OCI-LY3 (cell line): ENCODE results near the gene FAM219A.

Experiments used
- H2AFZ ChIP-seq: fragments of 200-600, 300-600 bp; shearing (Covaris generic); 2 replicates; pipeline ENCODE4 v1.6.0; 2014; ENCODE audit warnings: antibody characterized with exemption, low read depth, low read length
- H3K27ac ChIP-seq: fragments of 200-600, 300-600 bp; sonication (generic); 2 replicates; pipeline ENCODE4 v1.5.1; 2014; ENCODE audit warnings: mild to moderate bottlenecking, low read length, moderate library complexity, mixed read lengths
- H3K27me3 ChIP-seq: fragments of 200-600, 300-600 bp; sonication (generic); 2 replicates; pipeline ENCODE4 v1.6.1; 2014; ENCODE audit warnings: low read depth, low read length, mixed read lengths
- H3K36me3 ChIP-seq: fragments of 200-600, 300-600 bp; sonication (generic); replicated peaks from 2 replicates; pipeline ENCODE3; 2014; ENCODE audit warnings: low read depth, low read length, mixed read lengths
- H3K4me1 ChIP-seq: fragments of 300-600, 200-600 bp; sonication (generic); 2 replicates; pipeline ENCODE4 v1.6.1; 2014; ENCODE audit warnings: low read length, mixed read lengths
- H3K4me2 ChIP-seq: fragments of 200-600, 300-600 bp; sonication (generic); 2 replicates; pipeline ENCODE4 v1.6.1; 2014; ENCODE audit warnings: low read length, mixed read lengths
- H3K4me3 ChIP-seq: fragments of 300-600, 200-600 bp; sonication (generic); 2 replicates; pipeline ENCODE4 v1.5.1; 2014; ENCODE audit warnings: antibody characterized with exemption, mild to moderate bottlenecking, low read length, moderate library complexity
- H3K79me2 ChIP-seq: fragments of 300-600, 200-600 bp; shearing (Covaris generic); 2 replicates; pipeline ENCODE4 v1.6.1; 2014; ENCODE audit warnings: mild to moderate bottlenecking, low read length, mixed read lengths
- H3K9ac ChIP-seq: fragments of 300-600, 200-600 bp; shearing (Covaris generic); 2 replicates; pipeline ENCODE4 v1.6.0; 2014; ENCODE audit warnings: mild to moderate bottlenecking, low read length, moderate library complexity
- H3K9me3 ChIP-seq: fragments of 200-600, 300-600 bp; shearing (Covaris generic); 2 replicates; pipeline ENCODE4 v1.6.1; 2014; ENCODE audit warnings: low read length, mixed read lengths; ENCODE audit not compliant: insufficient read depth
- H4K20me1 ChIP-seq: fragments of 200-600, 300-600 bp; sonication (generic); 2 replicates; pipeline ENCODE4 v1.6.1; 2016; ENCODE audit warnings: low read length, mixed read lengths; ENCODE audit not compliant: insufficient read depth
- EZH2phosphoT487 ChIP-seq: fragments of 200-600 bp; shearing (Covaris generic); IDR thresholded peaks from 2 replicates; pipeline ENCODE4 v1.6.1; 2018; ENCODE audit warnings: antibody characterized with exemption, mixed run types, low read depth
- TF ChIP-seq, protein P1 (sequence below): fragments of 200-600, 300-600 bp; sonication (generic); IDR thresholded peaks from 2 replicates; pipeline ENCODE4 v1.5.1; 2014; ENCODE audit warnings: antibody characterized with exemption, low read length, low read depth

FAM219A gene

DNA sequence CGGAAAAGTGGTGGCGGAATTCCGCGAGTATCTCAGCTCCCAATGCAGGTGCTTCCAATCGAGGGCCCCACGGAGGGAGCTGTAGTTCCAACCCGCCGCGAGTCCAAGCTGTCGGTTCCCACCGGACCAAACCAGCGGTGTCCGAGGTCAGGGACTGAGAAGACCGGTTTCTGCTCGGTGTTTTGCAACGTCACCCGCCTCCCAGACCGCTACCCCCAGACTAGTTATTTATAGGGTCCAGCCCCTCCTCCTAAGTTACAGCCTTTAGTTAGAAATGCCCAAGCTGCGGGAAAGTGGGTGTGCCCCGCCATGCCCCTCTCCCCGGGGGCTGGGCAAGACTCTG lies 81.0 kb downstream of the FAM219A start:
- H2AFZ ChIP-seq = peak overlapping the region; percentile 89
- H3K27ac ChIP-seq = no peak overlapping the region
- peaks cover 7% of the 10 kb centered on the region for H3K27me3 ChIP-seq
- peaks cover 18% of the 10 kb centered on the region for H3K4me1 ChIP-seq
- H3K9ac ChIP-seq = peak overlapping the region; percentile 41
- peak overlapping the region; percentile 90 for H3K4me3 ChIP-seq
- no peak for TF ChIP-seq EZH2phosphoT487
- TF ChIP-seq, protein P1, sequence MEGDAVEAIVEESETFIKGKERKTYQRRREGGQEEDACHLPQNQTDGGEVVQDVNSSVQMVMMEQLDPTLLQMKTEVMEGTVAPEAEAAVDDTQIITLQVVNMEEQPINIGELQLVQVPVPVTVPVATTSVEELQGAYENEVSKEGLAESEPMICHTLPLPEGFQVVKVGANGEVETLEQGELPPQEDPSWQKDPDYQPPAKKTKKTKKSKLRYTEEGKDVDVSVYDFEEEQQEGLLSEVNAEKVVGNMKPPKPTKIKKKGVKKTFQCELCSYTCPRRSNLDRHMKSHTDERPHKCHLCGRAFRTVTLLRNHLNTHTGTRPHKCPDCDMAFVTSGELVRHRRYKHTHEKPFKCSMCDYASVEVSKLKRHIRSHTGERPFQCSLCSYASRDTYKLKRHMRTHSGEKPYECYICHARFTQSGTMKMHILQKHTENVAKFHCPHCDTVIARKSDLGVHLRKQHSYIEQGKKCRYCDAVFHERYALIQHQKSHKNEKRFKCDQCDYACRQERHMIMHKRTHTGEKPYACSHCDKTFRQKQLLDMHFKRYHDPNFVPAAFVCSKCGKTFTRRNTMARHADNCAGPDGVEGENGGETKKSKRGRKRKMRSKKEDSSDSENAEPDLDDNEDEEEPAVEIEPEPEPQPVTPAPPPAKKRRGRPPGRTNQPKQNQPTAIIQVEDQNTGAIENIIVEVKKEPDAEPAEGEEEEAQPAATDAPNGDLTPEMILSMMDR = no peak
- peak overlapping the region; percentile 98 for H3K4me2 ChIP-seq
- H3K36me3 ChIP-seq = no peaks in the 10 kb centered on the region
- no peaks in the 10 kb centered on the region for H3K9me3 ChIP-seq
- no peaks in the 10 kb centered on the region for H3K79me2 ChIP-seq
- no peaks in the 10 kb centered on the region for H4K20me1 ChIP-seq

DNA sequence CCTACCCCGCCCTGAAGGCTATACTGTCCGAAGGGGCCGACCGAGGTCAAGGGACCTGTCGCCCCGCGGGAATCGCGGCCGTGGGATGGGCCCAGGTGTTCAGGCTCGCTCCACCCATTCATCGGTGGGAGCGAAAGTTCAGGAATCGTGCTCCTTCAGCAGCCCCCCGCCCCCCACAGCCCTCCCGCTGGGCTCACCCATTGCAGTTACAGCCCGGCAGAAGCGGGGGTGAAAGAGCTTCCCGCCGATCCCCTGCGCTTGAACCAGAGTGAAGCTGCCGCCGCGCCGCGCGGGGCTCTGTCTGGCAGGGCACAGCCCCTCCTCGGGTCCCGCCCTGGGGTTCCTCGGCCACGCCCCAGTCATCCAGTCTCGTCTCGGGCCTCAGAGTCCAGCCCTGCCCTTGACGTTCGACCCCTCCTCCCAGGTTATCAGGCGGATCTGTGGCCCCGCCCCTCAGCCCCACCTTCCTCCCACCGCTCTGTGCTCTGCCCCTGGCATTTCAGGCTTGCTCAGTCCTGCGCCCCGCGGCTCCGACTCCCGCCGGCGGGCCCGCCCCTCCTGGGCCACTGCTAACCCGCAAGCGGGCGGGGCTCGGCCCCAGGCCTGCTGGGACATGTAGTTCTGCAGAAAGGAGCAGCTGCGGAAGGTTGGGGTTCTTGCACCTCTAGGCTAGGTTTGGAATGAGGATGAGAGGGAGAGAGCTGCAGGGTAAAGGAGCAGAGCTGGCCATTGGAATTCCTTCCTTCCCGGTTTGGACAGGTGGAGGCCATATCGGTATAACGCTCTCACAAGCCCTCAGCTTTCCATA lies 81.6 kb downstream of the FAM219A start, which contains the start of gene MYORG:
MYORG (minus strand) TSS at position 303 of the 808 bp plus-strand sequence. CDS start 3,955 bp downstream, outside the sequence.
- Histone ChIP-seq H2AFZ (peak within 1 kb of the TSS; percentile 89), H3K4me1 (peaks cover 18% of the 10 kb centered on the region), H3K9me3 (no peaks in the 10 kb centered on the region), H3K36me3 (no peaks in the 10 kb centered on the region), H3K4me2 (peak within 1 kb of the TSS; percentile 98), H3K27ac (no peak within 1 kb of the TSS), H3K4me3 (peak within 1 kb of the TSS; percentile 90), H4K20me1 (no peaks in the 10 kb centered on the region), H3K79me2 (no peaks in the 10 kb centered on the region), H3K9ac (peak within 1 kb of the TSS; percentile 68), H3K27me3 (peaks cover 7% of the 10 kb centered on the region)
- no peak for TF ChIP-seq EZH2phosphoT487
- TF ChIP-seq, protein P1 = no peak

DNA sequence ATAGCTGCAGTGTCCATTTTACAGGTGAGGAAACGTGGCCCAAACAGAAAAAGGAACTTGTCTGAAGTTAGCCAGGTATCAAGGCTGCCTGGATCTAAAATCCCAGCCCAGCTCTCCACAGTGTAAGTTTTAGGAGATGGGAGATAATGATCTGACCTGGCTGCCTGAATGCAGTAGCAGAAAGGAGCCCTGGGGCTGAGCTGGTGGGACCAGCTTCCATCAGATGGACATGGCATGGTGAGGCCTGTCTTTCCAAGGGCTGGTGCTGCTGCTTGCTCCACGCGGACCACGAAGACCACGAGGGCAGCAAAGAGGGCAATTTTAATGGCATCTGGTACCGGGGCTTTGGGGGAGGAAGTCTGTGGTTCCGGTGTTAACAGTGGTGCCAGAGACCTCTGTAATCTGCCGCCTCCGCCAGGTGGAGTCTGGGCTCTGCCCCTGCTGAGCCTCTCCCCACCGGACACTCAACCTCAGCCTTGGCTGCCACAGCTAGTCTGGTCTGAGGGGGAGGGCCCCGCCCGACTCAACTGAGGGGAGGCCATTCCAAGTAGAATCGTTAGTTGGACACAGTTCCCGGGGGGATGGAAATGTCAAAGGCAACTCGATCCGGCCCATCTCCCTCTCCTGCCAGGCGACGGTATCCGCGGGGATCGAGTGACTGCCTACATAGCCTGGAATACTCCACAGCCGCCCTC lies 82.3 kb downstream of the FAM219A start:
- no peak overlapping the region for H3K27ac ChIP-seq
- H2AFZ ChIP-seq = peak overlapping the region; percentile 84

More for the DNA sequence above, 82.3 kb downstream of the FAM219A start:
- H3K27me3 ChIP-seq = no peaks in the 10 kb centered on the region
- H3K79me2 ChIP-seq = no peaks in the 10 kb centered on the region
- H3K4me2 ChIP-seq = peak overlapping the region; percentile 98
- peaks cover 15% of the 10 kb centered on the region for H3K4me1 ChIP-seq
- H3K9me3 ChIP-seq = no peaks in the 10 kb centered on the region
- H3K9ac ChIP-seq = peak overlapping the region; percentile 68
- no peaks in the 10 kb centered on the region for H4K20me1 ChIP-seq
- H3K4me3 ChIP-seq = peak overlapping the region; percentile 90
- no peaks in the 10 kb centered on the region for H3K36me3 ChIP-seq
- TF ChIP-seq EZH2phosphoT487 = no peak
- TF ChIP-seq, protein P1 = peak; percentile 51
